ENCODE results near the gene CDKN2A.

DNA sequence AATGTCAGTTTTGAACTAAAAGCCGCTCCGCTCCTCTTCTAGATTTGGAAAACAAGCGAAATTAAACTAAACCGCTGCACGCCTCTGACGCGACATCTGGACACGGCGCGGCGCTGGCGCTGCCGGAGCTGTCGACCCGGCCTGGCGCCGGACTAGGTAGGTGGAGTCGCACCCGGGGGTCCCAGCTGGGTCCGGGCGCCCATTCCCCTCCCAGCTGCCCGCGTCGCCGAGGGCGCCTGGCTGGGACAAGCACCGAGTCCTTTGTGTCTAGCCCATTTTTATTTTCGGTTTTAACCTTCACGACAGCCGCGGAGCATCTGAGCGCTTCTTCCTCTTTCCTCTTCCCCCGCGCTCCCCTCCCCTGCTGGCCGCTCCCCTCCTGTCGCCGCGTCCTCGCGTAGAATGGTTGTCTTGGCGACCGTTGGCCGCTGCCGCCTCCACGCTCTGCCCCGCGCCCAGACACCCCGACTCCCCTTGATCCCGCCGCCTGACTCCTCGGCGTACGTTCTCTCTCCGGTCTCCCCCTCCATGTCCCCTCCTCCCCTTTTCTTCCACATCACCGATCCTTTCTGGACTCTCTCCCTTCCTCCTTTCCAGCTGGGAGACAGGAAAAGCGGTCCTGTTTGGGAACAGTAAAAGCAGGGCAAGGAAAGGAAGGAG is 944 bp upstream of the CDKN2A start:
- TF ChIP-seq, protein P1, sequence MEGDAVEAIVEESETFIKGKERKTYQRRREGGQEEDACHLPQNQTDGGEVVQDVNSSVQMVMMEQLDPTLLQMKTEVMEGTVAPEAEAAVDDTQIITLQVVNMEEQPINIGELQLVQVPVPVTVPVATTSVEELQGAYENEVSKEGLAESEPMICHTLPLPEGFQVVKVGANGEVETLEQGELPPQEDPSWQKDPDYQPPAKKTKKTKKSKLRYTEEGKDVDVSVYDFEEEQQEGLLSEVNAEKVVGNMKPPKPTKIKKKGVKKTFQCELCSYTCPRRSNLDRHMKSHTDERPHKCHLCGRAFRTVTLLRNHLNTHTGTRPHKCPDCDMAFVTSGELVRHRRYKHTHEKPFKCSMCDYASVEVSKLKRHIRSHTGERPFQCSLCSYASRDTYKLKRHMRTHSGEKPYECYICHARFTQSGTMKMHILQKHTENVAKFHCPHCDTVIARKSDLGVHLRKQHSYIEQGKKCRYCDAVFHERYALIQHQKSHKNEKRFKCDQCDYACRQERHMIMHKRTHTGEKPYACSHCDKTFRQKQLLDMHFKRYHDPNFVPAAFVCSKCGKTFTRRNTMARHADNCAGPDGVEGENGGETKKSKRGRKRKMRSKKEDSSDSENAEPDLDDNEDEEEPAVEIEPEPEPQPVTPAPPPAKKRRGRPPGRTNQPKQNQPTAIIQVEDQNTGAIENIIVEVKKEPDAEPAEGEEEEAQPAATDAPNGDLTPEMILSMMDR (IDR thresholded peaks at IDR 0.05; ENCODE audit: low read depth, low read length, poor library complexity, severe bottlenecking): no peak
- no peak for TF ChIP-seq EZH2phosphoT487 (IDR thresholded peaks at IDR 0.05; ENCODE audit: borderline replicate concordance, low read length)

Measured in DOHH2 (cell line).